GM10266 (cell line): ENCODE data around the gene AOPEP.

Experiments used
- DNase-seq: peaks from one replicate; pipeline ENCODE4 v3.0.0; 2012; ENCODE audit errors: extremely low spot score
- CTCF ChIP-seq: IDR thresholded peaks from 2 replicates; pipeline ENCODE4 v1.5.1; 2012; ENCODE audit warnings: mild to moderate bottlenecking, low read depth; ENCODE audit not compliant: control insufficient read depth, insufficient read depth; ENCODE audit errors: missing control alignments

The AOPEP gene

GRCh38 chr9:94908011-94908563 is 181.6 kb downstream of the AOPEP start:
- DNase-seq, result no peak
- TF ChIP-seq CTCF, result no peak

- TF ChIP-seq CTCF, result no peak
- no peak for DNase-seq
These were observed 182.2 kb downstream of the AOPEP start for GRCh38 chr9:94908583-94909249.

GRCh38 chr9:94909250-94909894 is 182.9 kb downstream of the AOPEP start:
- no peak for TF ChIP-seq CTCF

GRCh38 chr9:94909965-94910730 is 183.6 kb downstream of the AOPEP start:
- no peak for DNase-seq
- no peak for TF ChIP-seq CTCF

More at GRCh38 chr9:94909250-94909894, 182.9 kb downstream of the AOPEP start:
- DNase-seq, result no peak

GRCh38 chr9:94911211-94911610 is 184.7 kb downstream of the AOPEP start:
- DNase-seq, result no peak
- no peak for TF ChIP-seq CTCF

GRCh38 chr9:94911986-94912635 is 185.6 kb downstream of the AOPEP start:
- DNase-seq, result no peak

More at GRCh38 chr9:94911986-94912635, 185.6 kb downstream of the AOPEP start:
- TF ChIP-seq CTCF, result no peak
